MCF 10A (cell line): Measurements from ENCODE around the gene COTL1. TPM values are rescaled to one million over a fixed set of nuclear protein-coding genes. Genes with fewer than 3 reads are reported as not detected.

ENCODE experiments used
- BruUV-seq: library from RNA; stranded (reverse); fragments of 400-500 nt; replicated peaks from 2 replicates; lab custom pipeline; 2021; lab: Mats Ljungman, UMichigan
- CTCF ChIA-PET: fragments of 300-600 bp; sonication (Branson Sonifier 250); formaldehyde crosslinking; extraction: SDS; loops from one replicate; lab custom pipeline; 2021; ENCODE audit warnings: antibody characterized with exemption, inconsistent platforms; lab: Yijun Ruan, JAX
- POLR2A ChIA-PET: fragments of 300-600, 350-650 bp; sonication (Branson Sonifier 250); formaldehyde crosslinking; extraction: SDS; loops from one replicate; lab custom pipeline; 2020; ENCODE audit warnings: antibody characterized with exemption, inconsistent platforms; lab: Yijun Ruan, JAX
- DNase-seq: peaks from one replicate; pipeline ENCODE4 v3.0.0-alpha.2; 2018; ENCODE audit not compliant: unreplicated experiment
- H3K27ac Mint-ChIP-seq: one replicate; pipeline ENCODE4 v1.8.0; 2022; ENCODE audit warnings: mild to moderate bottlenecking, low read depth, mixed read lengths; ENCODE audit not compliant: unreplicated experiment
- H3K27me3 Mint-ChIP-seq: one replicate; pipeline ENCODE4 v1.8.0; 2022; ENCODE audit warnings: mixed read lengths; ENCODE audit not compliant: insufficient read depth, unreplicated experiment
- H3K36me3 Mint-ChIP-seq: one replicate; pipeline ENCODE4 v1.8.0; 2022; ENCODE audit warnings: mild to moderate bottlenecking, moderate library complexity, mixed read lengths; ENCODE audit not compliant: insufficient read depth, unreplicated experiment
- H3K4me1 Mint-ChIP-seq: one replicate; pipeline ENCODE4 v1.8.0; 2022; ENCODE audit warnings: mixed read lengths; ENCODE audit not compliant: insufficient read depth, unreplicated experiment
- H3K4me3 Mint-ChIP-seq: one replicate; pipeline ENCODE4 v1.8.0; 2022; ENCODE audit warnings: mild to moderate bottlenecking, moderate library complexity, mixed read lengths; ENCODE audit not compliant: unreplicated experiment
- H3K9me3 Mint-ChIP-seq: one replicate; pipeline ENCODE4 v1.8.0; 2022; ENCODE audit warnings: mixed read lengths; ENCODE audit not compliant: unreplicated experiment
- CTCF ChIP-seq: fragments of 200-600 bp; IDR thresholded peaks from one replicate; pipeline ENCODE4 v1.8.0; 2022; ENCODE audit warnings: antibody characterized with exemption, mild to moderate bottlenecking; ENCODE audit not compliant: unreplicated experiment
- intact Hi-C: fragments of 100-400 bp; cut with micrococcal nuclease; formaldehyde crosslinking; loops from 2 replicates; pipeline ENCODE4 v1.14.1; 2022
- total RNA-seq: library from RNA; stranded (reverse); gene quantifications from 2 replicates; pipeline ENCODE4 v1.2.3, GENCODE V29; 2022

Gene COTL1
- total RNA-seq, 1 experiment from 2014 or later = 269 TPM

- H3K4me3 Mint-ChIP-seq = peak overlapping the region; percentile 72
- no peaks in the 10 kb centered on the region for H3K27me3 Mint-ChIP-seq
- no peak for TF ChIP-seq CTCF
- no peaks in the 10 kb centered on the region for H3K9me3 Mint-ChIP-seq
- peaks cover 12% of the 10 kb centered on the region for H3K4me1 Mint-ChIP-seq
- H3K36me3 Mint-ChIP-seq = peaks cover 40% of the 10 kb centered on the region
- no peak for DNase-seq
- ChIA-PET POLR2A (interaction anchor here (0.6 to 2.2 kb wide), 4 partner anchors 33 to 97 kb away, joined by 3 to 9 read pairs (median 4); no protein-coding TSS in a partner anchor), CTCF (interaction anchor here (0.6 to 1.4 kb wide), 3 partner anchors 23 to 519 kb away, joined by 3 to 6 read pairs (median 3); no protein-coding TSS in a partner anchor)
- intact Hi-C loops = no loop called here
- no peak overlapping the region for H3K27ac Mint-ChIP-seq
- BruUV-seq = no TSS peak
These were observed 31.6 kb upstream of the COTL1 start for GRCh38 chr16:84649511-84649861.

GRCh38 chr16:84648595-84649510, 31.0 kb upstream of the COTL1 start:
- H3K36me3 Mint-ChIP-seq = peaks cover 33% of the 10 kb centered on the region
- H3K4me3 Mint-ChIP-seq = peak overlapping the region; percentile 72
- DNase-seq = peak; percentile 21
- CTCF ChIA-PET = interaction anchor here (0.7 to 1.4 kb wide), 5 partner anchors 24 to 90 kb away, joined by 3 to 6 read pairs (median 3); no protein-coding TSS in a partner anchor
- H3K9me3 Mint-ChIP-seq = no peaks in the 10 kb centered on the region
- intact Hi-C loops = no loop called here
- POLR2A ChIA-PET = interaction anchor here (0.6 to 2.2 kb wide), 7 partner anchors 12 to 84 kb away, joined by 3 to 9 read pairs (median 3); no protein-coding TSS in a partner anchor
- no peak for TF ChIP-seq CTCF
- no peaks in the 10 kb centered on the region for H3K27me3 Mint-ChIP-seq
- BruUV-seq = no TSS peak
- peaks cover 18% of the 10 kb centered on the region for H3K4me1 Mint-ChIP-seq
- H3K27ac Mint-ChIP-seq = peak overlapping the region; percentile 9

GRCh38 chr16:84647828-84648594, 30.1 kb upstream of the COTL1 start, which contains the start of gene KLHL36:
KLHL36 (plus strand) TSS chr16:84648511; CDS start chr16:84650868, 2,357 bp downstream.
- TF ChIP-seq CTCF = no peak
- intact Hi-C loops = no loop called here
- H3K4me3 Mint-ChIP-seq = peak within 1 kb of the TSS; percentile 86
- peak within 1 kb of the TSS; percentile 66 for H3K27ac Mint-ChIP-seq
- CTCF ChIA-PET = interaction anchor here (1.2 to 1.7 kb wide), 5 partner anchors 25 to 91 kb away, joined by 3 to 6 read pairs (median 5); no protein-coding TSS in a partner anchor
- no peaks in the 10 kb centered on the region for H3K9me3 Mint-ChIP-seq
- POLR2A ChIA-PET = interaction anchor here (0.6 to 2.2 kb wide), 6 partner anchors 25 to 91 kb away, joined by 3 to 9 read pairs (median 3); no protein-coding TSS in a partner anchor
- peak; percentile 23 for DNase-seq
- peaks cover 24% of the 10 kb centered on the region for H3K4me1 Mint-ChIP-seq
- peaks cover 25% of the 10 kb centered on the region for H3K36me3 Mint-ChIP-seq
- no peaks in the 10 kb centered on the region for H3K27me3 Mint-ChIP-seq
- BruUV-seq = no TSS peak
